Breast epithelium (tissue), 3 donors: ENCODE measurements around the gene FAM237B.

Source experiments
- POLR2AphosphoS5 ChIP-seq, 3 donors: sonication (generic); formaldehyde crosslinking; IDR thresholded peaks; one replicate each; pipeline ENCODE4 v1.6.1; 2017; ENCODE audit warnings: antibody characterized with exemption in 3 of 3
- TF ChIP-seq, protein P1 (sequence below), 3 donors: fragments of 450-650 bp; IDR thresholded peaks; one replicate each; pipeline ENCODE4 v1.5.1; 2016 to 2017; ENCODE audit warnings: antibody characterized with exemption in 3 of 3, mild to moderate bottlenecking in 3 of 3, moderate library complexity in 3 of 3

- no peak for TF ChIP-seq POLR2AphosphoS5 (IDR thresholded peaks at IDR 0.05)
- TF ChIP-seq, protein P1, sequence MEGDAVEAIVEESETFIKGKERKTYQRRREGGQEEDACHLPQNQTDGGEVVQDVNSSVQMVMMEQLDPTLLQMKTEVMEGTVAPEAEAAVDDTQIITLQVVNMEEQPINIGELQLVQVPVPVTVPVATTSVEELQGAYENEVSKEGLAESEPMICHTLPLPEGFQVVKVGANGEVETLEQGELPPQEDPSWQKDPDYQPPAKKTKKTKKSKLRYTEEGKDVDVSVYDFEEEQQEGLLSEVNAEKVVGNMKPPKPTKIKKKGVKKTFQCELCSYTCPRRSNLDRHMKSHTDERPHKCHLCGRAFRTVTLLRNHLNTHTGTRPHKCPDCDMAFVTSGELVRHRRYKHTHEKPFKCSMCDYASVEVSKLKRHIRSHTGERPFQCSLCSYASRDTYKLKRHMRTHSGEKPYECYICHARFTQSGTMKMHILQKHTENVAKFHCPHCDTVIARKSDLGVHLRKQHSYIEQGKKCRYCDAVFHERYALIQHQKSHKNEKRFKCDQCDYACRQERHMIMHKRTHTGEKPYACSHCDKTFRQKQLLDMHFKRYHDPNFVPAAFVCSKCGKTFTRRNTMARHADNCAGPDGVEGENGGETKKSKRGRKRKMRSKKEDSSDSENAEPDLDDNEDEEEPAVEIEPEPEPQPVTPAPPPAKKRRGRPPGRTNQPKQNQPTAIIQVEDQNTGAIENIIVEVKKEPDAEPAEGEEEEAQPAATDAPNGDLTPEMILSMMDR (IDR thresholded peaks at IDR 0.05), result no peak
Observed at GRCh38 chr7:90271753-90272152, 49.4 kb downstream of the FAM237B start.
